Trophoblast cell (in vitro differentiated cells and primary cell): ENCODE measurements around the gene KDM6B.
A peak's percentile ranks its signal among the peaks of the same experiment; 100 is the strongest.

Experiments
- DNase-seq, 2 donors: peaks; one replicate each; pipeline ENCODE4 v3.0.0-alpha.2; 2016
- H2AFZ ChIP-seq: 2 replicates; pipeline ENCODE4 v1.6.1; 2013; ENCODE audit warnings: low read length, moderate library complexity, mild to moderate bottlenecking; ENCODE audit not compliant: insufficient read depth, poor library complexity
- H2AK5ac ChIP-seq: 2 replicates; pipeline ENCODE4 v1.6.1; 2013; ENCODE audit warnings: mild to moderate bottlenecking, low read length
- H2BK120ac ChIP-seq: 2 replicates; pipeline ENCODE4 v1.6.1; 2013; ENCODE audit warnings: low read length, mild to moderate bottlenecking, moderate library complexity; ENCODE audit not compliant: insufficient read depth, poor library complexity
- H2BK12ac ChIP-seq: 2 replicates; pipeline ENCODE4 v1.6.1; 2013; ENCODE audit warnings: mild to moderate bottlenecking, low read length, moderate library complexity
- H2BK5ac ChIP-seq: 2 replicates; pipeline ENCODE4 v1.6.1; 2013; ENCODE audit warnings: low read length, low read depth, moderate library complexity, mild to moderate bottlenecking; ENCODE audit not compliant: poor library complexity
- H3K14ac ChIP-seq: 2 replicates; pipeline ENCODE4 v1.6.1; 2013; ENCODE audit warnings: mild to moderate bottlenecking, low read length
- H3K18ac ChIP-seq: 2 replicates; pipeline ENCODE4 v1.6.1; 2013; ENCODE audit warnings: mild to moderate bottlenecking, low read length
- H3K23ac ChIP-seq: 2 replicates; pipeline ENCODE4 v1.6.1; 2013; ENCODE audit warnings: low read length
- H3K27ac ChIP-seq: 2 replicates; pipeline ENCODE4 v1.5.1; 2013; ENCODE audit warnings: low read depth, mild to moderate bottlenecking, inconsistent platforms, low read length, moderate library complexity
- H3K27me3 ChIP-seq: 2 replicates; pipeline ENCODE4 v1.6.1; 2013; ENCODE audit warnings: inconsistent platforms, mild to moderate bottlenecking, low read length, moderate library complexity; ENCODE audit not compliant: insufficient read depth
- H3K36me3 ChIP-seq, 2 experiments: 1 replicate in 1 of 2; 2 replicates in 1 of 2; pipeline ENCODE4 v1.6.1; 2013; ENCODE audit warnings: low read length in 2 of 2, mild to moderate bottlenecking in 2 of 2, moderate library complexity in 1 of 2; ENCODE audit not compliant: insufficient read depth in 2 of 2, control insufficient read depth in 1 of 2
- H3K4ac ChIP-seq: 2 replicates; pipeline ENCODE4 v1.6.1; 2013; ENCODE audit warnings: low read depth, mild to moderate bottlenecking, low read length, moderate library complexity
- H3K4me1 ChIP-seq, 2 experiments: 1 replicate in 1 of 2; 2 replicates in 1 of 2; pipeline ENCODE4 v1.6.1; 2013; ENCODE audit warnings: low read length in 2 of 2, mild to moderate bottlenecking in 2 of 2, moderate library complexity in 1 of 2; ENCODE audit not compliant: insufficient read depth in 2 of 2, control insufficient read depth in 1 of 2
- H3K4me2 ChIP-seq: 2 replicates; pipeline ENCODE4 v1.6.1; 2013; ENCODE audit warnings: inconsistent platforms, mild to moderate bottlenecking, low read length, moderate library complexity
- H3K4me3 ChIP-seq: 2 replicates; pipeline ENCODE4 v1.5.1; 2013; ENCODE audit warnings: mild to moderate bottlenecking, low read depth, low read length, inconsistent platforms
- H3K79me1 ChIP-seq: one replicate; pipeline ENCODE4 v1.6.1; 2013; ENCODE audit warnings: low read length
- H3K79me2 ChIP-seq: 2 replicates; pipeline ENCODE4 v1.6.1; 2013; ENCODE audit warnings: low read length, mild to moderate bottlenecking; ENCODE audit not compliant: control insufficient read depth, insufficient read depth, poor library complexity
- H3K9ac ChIP-seq: 2 replicates; pipeline ENCODE4 v1.6.1; 2013; ENCODE audit warnings: mild to moderate bottlenecking, low read length
- H3K9me3 ChIP-seq: 2 replicates; pipeline ENCODE4 v1.6.1; 2013; ENCODE audit warnings: low read depth, mild to moderate bottlenecking, control low read depth, inconsistent platforms, low read length; ENCODE audit not compliant: insufficient read depth
- H4K12ac ChIP-seq: 2 replicates; pipeline ENCODE4 v1.6.1; 2013; ENCODE audit warnings: low read depth, mild to moderate bottlenecking, low read length, moderate library complexity
- H4K8ac ChIP-seq: 2 replicates; pipeline ENCODE4 v1.6.1; 2013; ENCODE audit warnings: low read depth, mild to moderate bottlenecking, low read length, moderate library complexity
- H4K91ac ChIP-seq: one replicate; pipeline ENCODE4 v1.6.1; 2013; ENCODE audit warnings: low read depth, mild to moderate bottlenecking, low read length, moderate library complexity
- WGBS: extraction: QIAGEN DNeasy Blood & Tissue Kit; methylation state at CpG from one replicate; pipeline ENCODE4 v1.1.7; 2013; ENCODE audit warnings: missing lambda C conversion rate; ENCODE audit not compliant: insufficient read length, insufficient coverage; ENCODE audit errors: extremely low coverage; 5-methylcytosine and 5-hydroxymethylcytosine counted together

Gene KDM6B

DNA sequence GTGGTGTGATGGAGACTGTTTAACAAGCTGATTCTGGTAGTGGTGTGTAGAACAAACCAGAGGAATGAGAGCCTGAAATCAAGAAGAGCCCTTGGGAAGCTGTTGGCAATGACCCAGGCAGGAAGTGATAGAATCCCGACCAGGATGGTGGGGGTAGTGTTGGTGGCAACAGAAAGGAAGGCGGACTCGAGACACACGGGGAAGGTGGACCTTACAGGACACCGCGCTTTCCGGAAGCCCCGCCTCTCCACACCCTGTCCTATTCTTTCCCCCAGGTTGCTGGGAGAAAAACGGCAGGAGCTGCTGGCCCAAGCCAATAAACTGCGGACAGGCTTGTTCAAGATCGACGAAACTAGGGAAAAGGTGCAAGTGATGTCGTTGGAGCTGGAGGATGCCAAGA lies 30.0 kb upstream of the KDM6B start:
- H3K23ac ChIP-seq, result no peak overlapping the region
- peak in 1 of 2 donors; percentile 3 for DNase-seq
- H4K91ac ChIP-seq, result no peak overlapping the region
- H2AK5ac ChIP-seq, result no peak overlapping the region
- H2BK12ac ChIP-seq, result no peak overlapping the region
- H3K27me3 ChIP-seq, result no peaks in the 10 kb centered on the region
- H2AFZ ChIP-seq, result no peak overlapping the region
- no peak overlapping the region for H3K4ac ChIP-seq
- no peaks in the 10 kb centered on the region for H3K36me3 ChIP-seq
- no peak overlapping the region for H3K14ac ChIP-seq
- no peak overlapping the region for H4K8ac ChIP-seq
- H3K27ac ChIP-seq, result no peak overlapping the region
- H3K4me1 ChIP-seq, result no peaks in the 10 kb centered on the region
- H3K4me2 ChIP-seq, result no peak overlapping the region
- H3K79me2 ChIP-seq, result no peaks in the 10 kb centered on the region
- no peak overlapping the region for H3K9ac ChIP-seq
- H3K4me3 ChIP-seq, result no peak overlapping the region
- no peak overlapping the region for H2BK5ac ChIP-seq
- H2BK120ac ChIP-seq, result no peak overlapping the region
- no peak overlapping the region for H4K12ac ChIP-seq
- WGBS, result no CpG with 5 or more reads among the region's 13 CpGs
- no peaks in the 10 kb centered on the region for H3K9me3 ChIP-seq
- H3K18ac ChIP-seq, result no peak overlapping the region
- H3K79me1 ChIP-seq, result no peaks in the 10 kb centered on the region

DNA sequence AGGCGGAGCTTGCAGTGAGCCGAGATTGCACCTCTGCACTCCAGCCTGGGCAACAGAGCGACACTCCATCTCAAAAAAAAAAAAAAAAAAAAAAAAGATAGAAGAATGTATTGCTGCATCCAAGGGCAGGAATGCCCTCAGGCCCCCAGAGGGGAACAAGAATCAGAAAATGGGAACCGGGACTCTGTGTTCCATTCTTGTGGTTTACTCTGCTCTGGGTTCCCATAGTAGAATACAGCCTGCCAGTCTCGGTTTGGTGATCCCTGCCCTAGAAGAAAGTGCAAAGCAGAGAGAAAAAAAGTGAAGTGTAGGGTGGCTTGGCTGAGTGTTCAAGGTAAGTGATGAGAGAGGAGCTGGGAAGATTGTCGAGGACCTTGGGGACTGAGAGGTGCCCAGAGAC lies 27.4 kb upstream of the KDM6B start:
- Histone ChIP-seq H2AFZ (no peak overlapping the region), H3K4me3 (no peak overlapping the region), H3K79me1 (no peaks in the 10 kb centered on the region), H3K79me2 (no peaks in the 10 kb centered on the region), H4K8ac (no peak overlapping the region), H2BK120ac (no peak overlapping the region), H3K36me3 (no peaks in the 10 kb centered on the region), H3K14ac (no peak overlapping the region), H2BK12ac (no peak overlapping the region), H2BK5ac (no peak overlapping the region), H3K4me1 (peaks cover 0 to 3% of the 10 kb centered on the region in 2 experiments), H3K4ac (no peak overlapping the region), H3K18ac (no peak overlapping the region), H4K91ac (no peak overlapping the region), H2AK5ac (no peak overlapping the region), H3K27ac (no peak overlapping the region), H3K9me3 (no peaks in the 10 kb centered on the region), H3K9ac (no peak overlapping the region), H4K12ac (no peak overlapping the region), H3K23ac (no peak overlapping the region), H3K4me2 (no peak overlapping the region), H3K27me3 (no peaks in the 10 kb centered on the region)
- no peak for DNase-seq
- no CpG with 5 or more reads among the region's 6 CpGs for WGBS

DNA sequence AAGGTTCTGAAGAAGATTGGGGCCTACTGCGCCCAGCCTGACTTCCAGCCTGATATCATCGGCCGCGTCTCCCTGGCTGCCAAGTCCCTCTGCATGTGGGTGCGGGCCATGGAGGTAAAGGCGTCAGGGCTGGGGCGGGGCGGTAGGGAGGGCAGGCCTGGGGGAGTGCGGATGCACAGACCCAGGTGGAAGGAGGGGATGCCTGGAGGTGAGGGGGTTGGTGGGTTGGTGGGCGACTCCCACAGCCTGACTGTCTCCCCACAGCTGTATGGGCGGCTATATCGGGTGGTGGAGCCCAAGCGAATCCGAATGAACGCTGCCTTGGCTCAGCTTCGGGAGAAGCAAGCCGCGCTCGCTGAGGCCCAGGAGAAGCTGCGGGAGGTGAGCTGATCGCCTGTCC lies 26.8 kb upstream of the KDM6B start:
- H3K14ac ChIP-seq, result no peak overlapping the region
- no peak overlapping the region for H3K27ac ChIP-seq
- no peak overlapping the region for H3K4me2 ChIP-seq
- no peaks in the 10 kb centered on the region for H3K9me3 ChIP-seq
- no peak overlapping the region for H3K9ac ChIP-seq
- no peak for DNase-seq
- H4K12ac ChIP-seq, result no peak overlapping the region
- no peak overlapping the region for H3K18ac ChIP-seq
- no peak overlapping the region for H2AK5ac ChIP-seq
- H4K91ac ChIP-seq, result no peak overlapping the region
- H3K4ac ChIP-seq, result no peak overlapping the region
- no peak overlapping the region for H3K23ac ChIP-seq
- H3K79me1 ChIP-seq, result no peaks in the 10 kb centered on the region
- H3K79me2 ChIP-seq, result no peaks in the 10 kb centered on the region
- H2BK120ac ChIP-seq, result no peak overlapping the region
- H2AFZ ChIP-seq, result no peak overlapping the region
- no CpG with 5 or more reads among the region's 21 CpGs for WGBS
- no peaks in the 10 kb centered on the region for H3K36me3 ChIP-seq
- no peak overlapping the region for H4K8ac ChIP-seq
- H2BK12ac ChIP-seq, result no peak overlapping the region
- H3K27me3 ChIP-seq, result no peaks in the 10 kb centered on the region
- peaks cover 0 to 3% of the 10 kb centered on the region in 2 experiments for H3K4me1 ChIP-seq
- H2BK5ac ChIP-seq, result no peak overlapping the region
- H3K4me3 ChIP-seq, result no peak overlapping the region

DNA sequence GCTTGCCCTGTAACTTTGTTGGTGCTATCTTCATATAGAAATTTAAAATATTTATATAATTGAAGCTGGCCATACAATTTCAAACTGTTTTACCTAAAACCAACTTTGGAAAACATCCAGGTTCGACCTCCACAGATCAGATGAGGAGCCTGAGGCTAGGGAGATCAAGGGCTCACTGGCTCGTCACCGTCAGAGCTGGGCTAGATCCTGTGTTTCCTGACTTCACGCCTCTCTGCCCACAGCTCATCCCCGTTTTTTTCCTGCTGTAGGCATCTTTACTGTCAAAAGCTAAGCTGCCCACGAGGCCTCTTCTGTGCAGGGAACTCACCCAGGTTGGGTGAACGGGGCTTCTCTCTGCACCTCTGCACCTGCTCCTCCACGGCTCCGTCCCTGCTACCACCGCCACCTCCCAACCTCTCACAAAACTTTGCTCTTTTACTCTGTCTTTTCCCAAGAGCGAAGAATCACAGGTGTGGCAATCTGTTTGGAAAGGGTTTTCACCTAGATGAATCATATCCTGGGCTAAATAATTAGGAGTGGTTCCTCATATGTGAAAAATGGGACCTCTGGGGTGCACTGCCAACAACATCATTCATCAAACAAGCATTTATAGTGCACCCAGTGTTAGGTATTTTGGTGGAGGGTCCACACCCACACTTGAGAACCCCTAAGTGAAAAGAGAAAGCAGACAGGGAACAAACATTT lies 24.8 kb upstream of the KDM6B start:
- H3K79me1 ChIP-seq, result no peaks in the 10 kb centered on the region
- H3K14ac ChIP-seq, result no peak overlapping the region
- WGBS, result no CpG with 5 or more reads among the region's 11 CpGs
- H3K4me2 ChIP-seq, result no peak overlapping the region
- H3K36me3 ChIP-seq, result no peaks in the 10 kb centered on the region
- no peak overlapping the region for H3K18ac ChIP-seq
- no peak overlapping the region for H4K91ac ChIP-seq
- no peaks in the 10 kb centered on the region for H3K9me3 ChIP-seq
- H2AFZ ChIP-seq, result no peak overlapping the region
- H4K12ac ChIP-seq, result no peak overlapping the region
- H4K8ac ChIP-seq, result no peak overlapping the region
- no peaks in the 10 kb centered on the region for H3K27me3 ChIP-seq
- H2BK12ac ChIP-seq, result no peak overlapping the region
- no peak overlapping the region for H3K4ac ChIP-seq
- H3K79me2 ChIP-seq, result no peaks in the 10 kb centered on the region
- DNase-seq, result no peak
- no peak overlapping the region for H3K23ac ChIP-seq
- no peak overlapping the region for H3K27ac ChIP-seq
- H2BK5ac ChIP-seq, result no peak overlapping the region
- no peak overlapping the region for H3K4me3 ChIP-seq
- no peak overlapping the region for H2AK5ac ChIP-seq
- H3K4me1 ChIP-seq, result peaks cover 0 to 3% of the 10 kb centered on the region in 2 experiments
- no peak overlapping the region for H3K9ac ChIP-seq
- H2BK120ac ChIP-seq, result no peak overlapping the region
